ENCODE measurements around the gene NPW.

DNA sequence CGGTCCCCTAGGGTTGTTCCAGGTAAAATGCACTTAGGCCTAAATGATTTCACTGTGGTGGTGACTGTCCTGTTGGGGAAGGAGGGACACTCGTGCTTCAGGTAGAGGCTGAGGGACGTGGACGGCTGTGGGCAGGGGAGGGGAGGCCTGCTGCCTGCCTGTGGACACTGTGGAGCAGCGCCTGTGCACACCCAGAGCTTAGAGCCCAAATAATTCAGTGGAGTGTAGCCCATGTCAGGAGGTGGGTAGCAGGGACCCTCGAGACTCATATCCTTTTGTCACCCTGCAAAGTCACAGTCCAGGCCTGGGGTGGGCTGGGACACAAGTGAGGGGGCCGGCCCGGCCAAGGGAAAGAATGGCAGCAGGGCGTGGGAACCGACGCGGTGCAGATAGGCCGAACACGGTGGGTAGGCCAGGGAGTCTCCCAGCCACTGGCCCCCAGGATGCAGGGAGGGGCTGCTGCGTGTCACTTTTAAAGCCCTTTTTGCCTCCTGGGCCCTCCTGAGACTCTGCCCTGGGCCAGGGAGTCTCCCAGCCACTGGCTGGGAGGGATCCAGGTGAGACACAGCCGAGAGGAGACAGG is 6.4 kb downstream of the NPW start:
- TF ChIP-seq, protein P1, sequence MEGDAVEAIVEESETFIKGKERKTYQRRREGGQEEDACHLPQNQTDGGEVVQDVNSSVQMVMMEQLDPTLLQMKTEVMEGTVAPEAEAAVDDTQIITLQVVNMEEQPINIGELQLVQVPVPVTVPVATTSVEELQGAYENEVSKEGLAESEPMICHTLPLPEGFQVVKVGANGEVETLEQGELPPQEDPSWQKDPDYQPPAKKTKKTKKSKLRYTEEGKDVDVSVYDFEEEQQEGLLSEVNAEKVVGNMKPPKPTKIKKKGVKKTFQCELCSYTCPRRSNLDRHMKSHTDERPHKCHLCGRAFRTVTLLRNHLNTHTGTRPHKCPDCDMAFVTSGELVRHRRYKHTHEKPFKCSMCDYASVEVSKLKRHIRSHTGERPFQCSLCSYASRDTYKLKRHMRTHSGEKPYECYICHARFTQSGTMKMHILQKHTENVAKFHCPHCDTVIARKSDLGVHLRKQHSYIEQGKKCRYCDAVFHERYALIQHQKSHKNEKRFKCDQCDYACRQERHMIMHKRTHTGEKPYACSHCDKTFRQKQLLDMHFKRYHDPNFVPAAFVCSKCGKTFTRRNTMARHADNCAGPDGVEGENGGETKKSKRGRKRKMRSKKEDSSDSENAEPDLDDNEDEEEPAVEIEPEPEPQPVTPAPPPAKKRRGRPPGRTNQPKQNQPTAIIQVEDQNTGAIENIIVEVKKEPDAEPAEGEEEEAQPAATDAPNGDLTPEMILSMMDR (IDR thresholded peaks at IDR 0.05): no peak
- TF ChIP-seq POLR2AphosphoS5 (IDR thresholded peaks at IDR 0.05): no peak

Measured in breast epithelium (tissue), 3 donors.